GM12872 (cell line): ENCODE measurements around the gene NUP133.

Experiments
- TF ChIP-seq, protein P1 (sequence below): IDR thresholded peaks from 3 replicates; pipeline ENCODE4 v1.5.1; 2011; ENCODE audit warnings: low read depth, mild to moderate bottlenecking, low read length, moderate library complexity; ENCODE audit not compliant: insufficient read depth

NUP133 gene

DNA sequence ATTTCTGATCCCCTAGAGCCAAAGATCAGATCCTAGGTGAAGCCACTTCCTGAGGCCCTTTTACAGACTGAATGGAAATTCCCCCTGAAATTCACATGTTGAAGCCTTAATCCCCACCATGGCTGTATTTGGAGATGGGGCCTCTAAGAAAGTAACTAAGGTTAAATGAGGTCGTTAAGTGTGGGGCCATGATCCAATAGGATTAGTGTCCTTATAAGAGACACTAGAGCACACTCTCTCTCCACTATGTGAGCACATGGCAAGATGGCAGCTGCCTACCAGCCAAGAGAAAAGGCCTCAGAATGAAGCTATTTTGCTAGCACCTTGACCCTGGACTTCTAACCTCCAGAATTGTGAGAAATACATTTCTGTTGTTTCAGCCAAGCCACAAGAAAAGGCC is 36.4 kb upstream of the NUP133 start:
- TF ChIP-seq, protein P1, sequence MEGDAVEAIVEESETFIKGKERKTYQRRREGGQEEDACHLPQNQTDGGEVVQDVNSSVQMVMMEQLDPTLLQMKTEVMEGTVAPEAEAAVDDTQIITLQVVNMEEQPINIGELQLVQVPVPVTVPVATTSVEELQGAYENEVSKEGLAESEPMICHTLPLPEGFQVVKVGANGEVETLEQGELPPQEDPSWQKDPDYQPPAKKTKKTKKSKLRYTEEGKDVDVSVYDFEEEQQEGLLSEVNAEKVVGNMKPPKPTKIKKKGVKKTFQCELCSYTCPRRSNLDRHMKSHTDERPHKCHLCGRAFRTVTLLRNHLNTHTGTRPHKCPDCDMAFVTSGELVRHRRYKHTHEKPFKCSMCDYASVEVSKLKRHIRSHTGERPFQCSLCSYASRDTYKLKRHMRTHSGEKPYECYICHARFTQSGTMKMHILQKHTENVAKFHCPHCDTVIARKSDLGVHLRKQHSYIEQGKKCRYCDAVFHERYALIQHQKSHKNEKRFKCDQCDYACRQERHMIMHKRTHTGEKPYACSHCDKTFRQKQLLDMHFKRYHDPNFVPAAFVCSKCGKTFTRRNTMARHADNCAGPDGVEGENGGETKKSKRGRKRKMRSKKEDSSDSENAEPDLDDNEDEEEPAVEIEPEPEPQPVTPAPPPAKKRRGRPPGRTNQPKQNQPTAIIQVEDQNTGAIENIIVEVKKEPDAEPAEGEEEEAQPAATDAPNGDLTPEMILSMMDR: no peak

DNA sequence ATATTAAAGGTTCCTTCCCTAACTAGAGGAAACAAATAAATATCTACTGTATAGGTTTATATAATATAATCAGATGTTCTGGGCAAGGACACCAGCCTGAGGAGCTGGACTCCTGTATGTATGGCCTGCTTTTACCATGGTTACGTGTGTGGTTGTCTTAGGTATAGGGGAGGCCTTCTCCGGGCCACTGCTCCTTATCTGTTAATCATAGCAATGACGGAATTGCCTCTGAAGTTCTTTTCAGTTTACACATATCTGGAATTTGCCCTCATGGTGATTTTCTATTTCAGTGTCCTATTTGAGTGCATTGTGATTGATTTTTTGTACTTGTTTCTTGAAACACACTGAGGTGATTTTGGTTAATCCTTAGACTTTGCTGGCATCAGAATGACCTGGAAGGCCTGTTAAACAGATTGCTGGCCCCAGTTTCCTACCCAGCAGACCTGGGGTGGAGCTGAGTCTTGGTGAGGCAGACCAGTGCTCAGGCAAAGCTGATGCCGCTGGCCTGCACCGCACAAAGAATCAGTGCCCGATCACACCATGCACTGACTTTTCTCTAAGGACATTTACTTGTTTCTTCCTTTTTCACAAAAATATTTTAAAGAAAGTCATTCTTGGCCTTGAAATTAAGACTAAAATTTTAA is 31.8 kb upstream of the NUP133 start:
- TF ChIP-seq, protein P1: no peak

DNA sequence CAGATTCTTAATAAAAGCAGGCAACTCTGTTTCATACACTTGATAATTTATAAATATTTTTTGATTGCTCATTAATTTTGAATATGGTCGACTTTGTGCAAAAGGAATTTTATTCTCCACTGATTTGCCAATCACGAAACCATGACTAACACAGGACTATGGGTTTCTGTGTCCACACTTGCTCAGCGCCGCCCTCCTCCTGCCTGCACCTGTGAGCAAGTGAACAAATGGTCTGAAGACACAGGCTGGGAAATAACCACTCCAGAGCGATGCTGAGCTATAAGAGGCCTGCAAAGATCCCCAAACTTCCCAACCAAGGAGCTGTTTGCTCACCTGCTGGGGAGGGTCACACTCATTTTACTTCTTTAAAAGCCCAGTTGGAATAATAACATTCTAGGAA is 30.8 kb upstream of the NUP133 start:
- TF ChIP-seq, protein P1: no peak

GRCh38 chr1:229537894-229538293 is 29.8 kb upstream of the NUP133 start:
- TF ChIP-seq, protein P1: no peak

GRCh38 chr1:229536982-229537381 is 28.8 kb upstream of the NUP133 start:
- TF ChIP-seq, protein P1: no peak

GRCh38 chr1:229535230-229535629 is 27.1 kb upstream of the NUP133 start:
- TF ChIP-seq, protein P1: no peak

DNA sequence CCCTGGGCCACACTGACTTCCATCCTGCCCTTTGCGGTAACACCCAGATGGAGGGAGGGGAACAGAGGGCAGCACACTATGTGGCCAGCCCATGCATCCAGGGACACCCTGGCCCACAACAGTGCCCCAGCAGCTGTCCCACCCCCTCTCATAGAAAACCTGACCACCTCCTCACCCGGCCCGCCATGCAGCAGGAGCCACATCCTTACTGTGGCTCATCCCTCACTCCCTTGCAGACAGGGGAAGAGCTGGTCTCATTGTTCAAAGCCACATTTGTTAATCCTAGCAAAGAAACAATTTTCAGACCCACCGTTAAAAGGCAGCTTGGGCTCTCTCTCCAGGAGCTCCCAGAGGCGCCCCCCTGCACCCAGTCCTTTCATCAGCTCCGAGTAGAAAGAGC is 23.2 kb upstream of the NUP133 start:
- TF ChIP-seq, protein P1: no peak
